ENCODE results near the gene AUTS2.

AUTS2 gene

GRCh38 chr7:70477036-70478010, 879.0 kb downstream of the AUTS2 start:
- no peak for DNase-seq

- no peak for DNase-seq
These were observed 881.1 kb downstream of the AUTS2 start for GRCh38 chr7:70479153-70480021.

GRCh38 chr7:70480927-70481569, 882.8 kb downstream of the AUTS2 start:
- no peak for DNase-seq

- DNase-seq, result no peak
These were observed 883.4 kb downstream of the AUTS2 start for GRCh38 chr7:70481570-70482123.

- no peak for DNase-seq
These were observed 886.0 kb downstream of the AUTS2 start for GRCh38 chr7:70484255-70484654.

- DNase-seq, result no peak
These were observed 888.7 kb downstream of the AUTS2 start for GRCh38 chr7:70486977-70487376.

GRCh38 chr7:70487428-70487827, 889.2 kb downstream of the AUTS2 start:
- no peak for DNase-seq

GRCh38 chr7:70487886-70488285, 889.6 kb downstream of the AUTS2 start:
- no peak for DNase-seq

- no peak for DNase-seq
These were observed 891.5 kb downstream of the AUTS2 start for GRCh38 chr7:70489813-70490212.

- DNase-seq, result no peak
These were observed 894.4 kb downstream of the AUTS2 start for GRCh38 chr7:70492625-70493024.

- DNase-seq, result no peak
These were observed 896.2 kb downstream of the AUTS2 start for GRCh38 chr7:70494225-70495032.

GRCh38 chr7:70495033-70495376, 896.7 kb downstream of the AUTS2 start:
- DNase-seq, result no peak

GRCh38 chr7:70497793-70498192, 899.5 kb downstream of the AUTS2 start:
- DNase-seq, result no peak

- no peak for DNase-seq
These were observed 900.1 kb downstream of the AUTS2 start for GRCh38 chr7:70498232-70498992.

GRCh38 chr7:70500261-70500660, 902.0 kb downstream of the AUTS2 start:
- DNase-seq, result no peak

GRCh38 chr7:70502117-70502863, 904.0 kb downstream of the AUTS2 start:
- no peak for DNase-seq

- DNase-seq, result no peak
These were observed 906.0 kb downstream of the AUTS2 start for GRCh38 chr7:70504254-70504653.

GRCh38 chr7:70505468-70505867, 907.2 kb downstream of the AUTS2 start:
- no peak for DNase-seq

- DNase-seq, result no peak
These were observed 907.6 kb downstream of the AUTS2 start for GRCh38 chr7:70505886-70506285.

GRCh38 chr7:70506434-70506833, 908.2 kb downstream of the AUTS2 start:
- no peak for DNase-seq
